ENCODE measurements around the gene ADGRD1.

ADGRD1 gene

GRCh38 chr12:130966443-130967030 lies 12.8 kb downstream of the ADGRD1 start:
- DNase-seq (ENCODE audit: low spot score) = no peak

GRCh38 chr12:130967636-130968035 lies 13.9 kb downstream of the ADGRD1 start:
- DNase-seq (ENCODE audit: low spot score) = no peak

GRCh38 chr12:130968611-130969010 lies 14.9 kb downstream of the ADGRD1 start:
- DNase-seq (ENCODE audit: low spot score) = no peak

- DNase-seq (ENCODE audit: low spot score) = no peak
These were observed 15.5 kb downstream of the ADGRD1 start for GRCh38 chr12:130969223-130969622.

DNA sequence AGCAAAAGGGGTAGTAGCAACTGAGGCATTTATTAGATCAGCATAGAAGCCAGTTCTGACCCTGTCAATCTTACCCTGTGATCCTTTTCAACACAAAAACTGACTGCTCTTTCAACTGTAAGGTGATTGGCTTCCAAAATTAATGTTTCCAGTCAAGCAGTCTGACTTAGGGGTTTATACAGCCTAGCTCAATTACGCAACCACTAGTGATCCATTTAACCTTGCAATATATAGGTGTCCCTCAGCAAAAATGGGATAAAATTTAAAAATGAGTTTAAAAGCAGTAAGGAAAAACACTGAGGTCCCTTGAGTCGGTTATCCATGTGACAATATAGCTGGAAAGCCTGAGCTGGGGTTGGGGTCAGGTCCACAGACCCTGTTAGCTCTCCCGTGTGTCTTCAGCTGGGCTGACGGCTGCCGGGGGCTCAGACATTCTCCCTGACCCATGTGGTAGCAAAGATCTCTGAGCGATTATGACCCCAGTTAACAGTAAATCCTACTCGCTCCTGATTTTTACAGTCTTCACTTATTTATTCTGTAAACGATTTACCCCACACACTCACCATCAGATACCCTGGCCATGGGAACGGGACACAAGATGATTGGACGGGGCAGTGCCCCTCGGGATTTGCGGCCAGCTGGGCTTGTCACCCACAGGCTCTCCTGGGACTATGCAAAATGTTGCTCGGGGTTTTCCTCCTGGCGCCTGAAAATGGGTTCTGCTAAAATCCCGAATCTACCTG lies 16.6 kb downstream of the ADGRD1 start:
- no peak for DNase-seq (ENCODE audit: low spot score)

GRCh38 chr12:130970908-130971233 lies 17.2 kb downstream of the ADGRD1 start:
- DNase-seq (ENCODE audit: low spot score) = no peak

GRCh38 chr12:130971925-130972585 lies 18.3 kb downstream of the ADGRD1 start:
- no peak for DNase-seq (ENCODE audit: low spot score)

- no peak for DNase-seq (ENCODE audit: low spot score)
These were observed 18.9 kb downstream of the ADGRD1 start for GRCh38 chr12:130972586-130972950.

GRCh38 chr12:130973109-130973508 lies 19.4 kb downstream of the ADGRD1 start:
- no peak for DNase-seq (ENCODE audit: low spot score)

DNA sequence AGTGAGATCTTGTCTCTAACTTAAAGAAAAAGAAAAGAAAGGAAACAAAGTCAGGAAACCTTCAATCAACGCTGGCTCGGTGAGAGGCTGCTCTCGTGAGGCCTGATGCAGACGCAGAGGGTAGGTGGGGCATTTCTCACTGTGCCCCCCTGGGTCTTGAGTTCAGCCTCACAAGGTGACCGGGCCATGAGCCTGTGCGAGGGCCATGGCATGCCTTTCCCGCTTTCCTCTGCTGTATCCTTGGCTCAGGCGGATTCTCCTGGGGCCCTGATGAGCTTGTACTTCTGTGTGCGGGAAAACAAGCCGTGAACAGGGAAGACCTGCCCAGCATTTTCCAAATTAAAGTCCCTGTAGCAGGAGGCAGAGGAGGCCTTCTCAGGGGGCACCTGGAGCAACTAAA lies 20.2 kb downstream of the ADGRD1 start:
- no peak for DNase-seq (ENCODE audit: low spot score)

- DNase-seq (ENCODE audit: low spot score) = no peak
These were observed 21.4 kb downstream of the ADGRD1 start for GRCh38 chr12:130975116-130975515.

DNA sequence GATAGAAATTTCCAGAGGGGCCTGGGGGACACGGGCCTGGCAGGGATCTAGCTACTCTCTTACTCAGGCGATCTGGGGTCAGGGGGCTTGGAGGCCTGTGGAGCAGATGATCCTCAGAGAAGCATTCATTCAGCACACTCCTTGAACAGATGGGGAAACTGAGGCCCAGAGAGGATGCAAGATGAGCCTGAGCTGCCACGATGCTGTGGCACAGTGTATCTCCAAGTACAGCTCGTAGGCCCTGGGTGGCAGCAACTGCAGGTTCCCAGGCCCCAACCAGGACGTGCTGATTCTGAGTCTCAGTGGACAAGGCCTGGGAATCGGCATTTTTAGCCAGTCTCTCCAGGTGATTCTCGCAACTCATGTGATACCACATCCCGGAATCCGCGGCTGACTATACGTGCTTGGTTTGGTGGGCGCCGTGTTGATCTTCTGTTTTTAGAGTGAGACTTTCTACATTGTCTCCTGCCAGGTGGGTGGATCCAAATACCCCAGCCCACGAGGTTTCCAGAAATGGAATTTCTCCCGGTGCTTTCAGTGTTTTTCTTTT lies 22.5 kb downstream of the ADGRD1 start:
- DNase-seq (ENCODE audit: low spot score) = no peak

GRCh38 chr12:130977046-130977742 lies 23.5 kb downstream of the ADGRD1 start:
- no peak for DNase-seq (ENCODE audit: low spot score)

- DNase-seq (ENCODE audit: low spot score) = no peak
These were observed 24.0 kb downstream of the ADGRD1 start for GRCh38 chr12:130977743-130978095.

- no peak for DNase-seq (ENCODE audit: low spot score)
These were observed 25.1 kb downstream of the ADGRD1 start for GRCh38 chr12:130978785-130979184.

- DNase-seq (ENCODE audit: low spot score) = no peak
These were observed 27.5 kb downstream of the ADGRD1 start for GRCh38 chr12:130981074-130981742.

- no peak for DNase-seq (ENCODE audit: low spot score)
These were observed 28.2 kb downstream of the ADGRD1 start for GRCh38 chr12:130981911-130982310.

DNA sequence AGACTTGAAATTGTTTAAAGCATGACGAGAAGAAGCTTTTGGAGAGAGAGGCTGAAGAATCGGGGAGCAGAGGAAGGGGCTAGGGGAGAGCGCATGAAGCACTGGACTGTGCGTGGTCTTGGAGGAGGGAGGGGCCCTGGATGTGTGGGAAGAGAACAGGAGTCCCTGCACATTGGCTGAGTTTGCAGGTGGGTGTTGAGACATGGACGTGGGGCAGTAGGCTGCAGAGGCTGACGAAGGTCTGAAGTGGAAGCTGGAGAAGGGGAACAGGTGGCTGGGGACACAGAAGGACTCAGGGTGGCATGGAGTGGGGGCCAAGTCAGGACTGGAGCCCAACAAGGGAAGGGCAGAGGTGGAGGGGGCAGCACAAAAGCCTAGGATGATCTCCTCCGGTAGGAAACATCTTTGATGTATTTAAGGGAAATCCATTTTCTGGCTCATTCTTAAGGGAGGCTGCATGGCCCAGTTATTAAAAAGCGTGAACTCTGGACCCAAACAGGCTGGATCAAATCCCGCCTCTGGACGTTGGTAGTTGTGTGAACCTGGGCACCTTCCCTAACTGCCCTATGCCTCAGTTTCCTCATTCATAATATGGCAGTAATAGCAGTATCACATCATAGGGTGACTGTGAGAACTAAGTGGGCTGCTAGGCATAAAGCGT lies 29.0 kb downstream of the ADGRD1 start:
- DNase-seq (ENCODE audit: low spot score) = no peak

- no peak for DNase-seq (ENCODE audit: low spot score)
These were observed 29.8 kb downstream of the ADGRD1 start for GRCh38 chr12:130983328-130984017.

DNA sequence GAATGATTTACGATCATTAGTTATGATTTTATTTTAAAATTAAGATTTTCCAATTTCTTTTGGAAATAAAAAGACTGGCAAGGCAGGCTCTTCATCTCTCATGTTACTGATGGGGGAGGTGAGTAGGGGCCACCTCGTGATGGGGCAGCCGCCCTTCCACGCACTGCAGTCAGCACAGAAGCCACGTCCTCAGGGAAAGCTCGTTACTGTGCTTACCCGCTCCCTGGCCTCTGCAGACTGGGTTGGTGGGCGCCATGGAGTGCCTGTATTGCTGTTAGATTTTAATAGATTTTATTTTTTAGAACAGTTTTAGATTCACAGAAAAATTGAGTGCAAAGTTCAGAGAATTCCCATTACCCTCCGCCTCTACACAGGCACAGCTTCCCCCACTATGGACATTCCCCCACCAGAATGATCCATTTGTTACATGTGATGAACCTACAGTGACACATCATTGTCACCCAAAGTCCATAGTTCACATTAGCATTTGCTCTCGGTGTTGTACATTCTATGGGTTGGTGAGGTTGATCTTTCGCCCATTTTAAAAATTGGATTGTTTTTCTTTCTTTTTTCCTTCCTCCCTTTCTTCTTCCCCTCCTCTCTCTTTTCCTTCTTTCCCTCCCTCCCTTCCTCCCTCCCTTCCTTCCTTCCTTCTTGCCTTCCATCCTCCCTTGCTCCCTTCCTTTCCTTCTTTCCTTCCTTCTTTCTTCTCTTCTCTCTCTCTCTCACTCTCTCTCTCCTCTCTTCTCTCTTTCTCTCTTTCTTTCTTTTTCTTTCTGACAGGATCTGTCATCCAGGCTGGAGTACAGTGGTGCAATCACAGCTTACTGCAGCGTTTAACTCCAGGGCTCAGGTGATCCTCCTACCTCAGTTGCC lies 30.7 kb downstream of the ADGRD1 start:
- no peak for DNase-seq (ENCODE audit: low spot score)
